ENCODE measurements around the gene ACHE. TPM values are rescaled to one million over a fixed set of nuclear protein-coding genes. Genes with fewer than 3 reads are reported as not detected.

ACHE gene
- total RNA-seq, 1 experiment from 2014 or later: 7.0 TPM

- no peak overlapping the region for H4K91ac ChIP-seq (ENCODE audit: insufficient read length, low read depth, low read length)
- H3K4me1 ChIP-seq (ENCODE audit: insufficient read depth, low read length): no peaks in the 10 kb centered on the region; the same call in 1 of the 2 replicates
- TF ChIP-seq CTCF (conservative IDR thresholded peaks at IDR 0.05): peak; percentile 30; the same call in 2 of the 3 replicates
- no peak overlapping the region for H3T11ph ChIP-seq (ENCODE audit: low read length)
- no peaks in the 10 kb centered on the region for H3K27me3 ChIP-seq (ENCODE audit: insufficient read depth, low read length)
- Mint-ChIP-seq H3K9me3 (no peaks in the 10 kb centered on the region; a peak in 1 of 5 replicates), H3K27ac (peak overlapping the region in 1 of 3 experiments; percentile 70; a peak in 3 of 7 replicates), H3K36me3 (ENCODE audit: insufficient read depth in 1 of 3, low read depth in 3 of 3) (peaks cover 22 to 51% (median 35%) of the 10 kb centered on the region in 3 experiments; a peak in 6 of 7 replicates), H3K4me3 (no peak overlapping the region; a peak in 1 of 5 replicates), H3K27me3 (ENCODE audit: low read depth) (no peaks in the 10 kb centered on the region), H3K4me1 (peaks cover 12 to 15% of the 10 kb centered on the region in 2 experiments)
- no peaks in the 10 kb centered on the region for H3K9me3 ChIP-seq (ENCODE audit: control insufficient read depth, low read depth, low read length)
- peaks cover 3% of the 10 kb centered on the region; the same call in 1 of the 2 replicates for H3K79me2 ChIP-seq (ENCODE audit: insufficient read depth, low read length)
- H4K20me1 ChIP-seq (ENCODE audit: control insufficient read depth, insufficient read depth, insufficient read length): no peaks in the 10 kb centered on the region
- H3K27ac ChIP-seq (ENCODE audit: insufficient read length, low read depth, low read length): no peak overlapping the region
- no peak overlapping the region for H3K14ac ChIP-seq (ENCODE audit: insufficient read depth, low read length)
- no peak overlapping the region for H2AFZ ChIP-seq (ENCODE audit: low read length)
- no peak overlapping the region for H2BK120ac ChIP-seq (ENCODE audit: low read depth, low read length, poor library complexity, severe bottlenecking)
- no peak overlapping the region for H3K56ac ChIP-seq (ENCODE audit: insufficient read length, low read depth, low read length)
- peaks cover 10% of the 10 kb centered on the region for H3K23me2 ChIP-seq (ENCODE audit: insufficient read length, low read depth, low read length, poor library complexity, severe bottlenecking)
- no peak overlapping the region for H2BK15ac ChIP-seq (ENCODE audit: low read depth, low read length)
- no peak overlapping the region for H3K9ac ChIP-seq (ENCODE audit: extremely low read depth, insufficient read length, low read length)
- no peak overlapping the region for H3K23ac ChIP-seq (ENCODE audit: insufficient read length, low read depth, low read length)
- no peak overlapping the region for H3K4ac ChIP-seq (ENCODE audit: low read depth, low read length)
- H2BK20ac ChIP-seq (ENCODE audit: low read depth, low read length, poor library complexity, severe bottlenecking): no peak overlapping the region
- peaks cover 3% of the 10 kb centered on the region for H3K79me1 ChIP-seq (ENCODE audit: insufficient read depth, low read depth, low read length, poor library complexity, severe bottlenecking)
- no peak overlapping the region for H4K5ac ChIP-seq (ENCODE audit: insufficient read length, low read depth, low read length)
- WGBS (ENCODE audit: extremely low coverage, insufficient read length, low lambda C conversion rate): no CpG with 5 or more reads among the region's 17 CpGs
- H2BK12ac ChIP-seq (ENCODE audit: insufficient read length, low read depth, low read length): no peak overlapping the region
- H3K18ac ChIP-seq (ENCODE audit: insufficient read length, low read depth, low read length): no peak overlapping the region
- no peak overlapping the region for H4K8ac ChIP-seq (replicated peaks; ENCODE audit: insufficient read length, low read depth, low read length)
- no peak overlapping the region for H2AK5ac ChIP-seq (ENCODE audit: insufficient read length, low read length)
- DNase-seq: peak; percentile 66
- H2BK5ac ChIP-seq (ENCODE audit: insufficient read length, low read length): no peak overlapping the region
- no peak overlapping the region for H3K4me2 ChIP-seq (ENCODE audit: insufficient read depth, insufficient read length, low read length)
Measured at GRCh38 chr7:100865372-100865911, 30.2 kb downstream of the ACHE start.

Data from H9 (cell line).